ENCODE data around the gene EMD. TPM values are rescaled to one million over a fixed set of nuclear protein-coding genes. Genes with fewer than 3 reads are reported as not detected.
A peak's percentile ranks its signal among the peaks of the same experiment; 100 is the strongest.

EMD gene
- total and polyA plus RNA-seq, 10 of the 15 experiments (the other 5 are each of a cell fraction or from before 2014, with no cell fraction given), result 0.76 to 100 (median 43.2) TPM

DNA sequence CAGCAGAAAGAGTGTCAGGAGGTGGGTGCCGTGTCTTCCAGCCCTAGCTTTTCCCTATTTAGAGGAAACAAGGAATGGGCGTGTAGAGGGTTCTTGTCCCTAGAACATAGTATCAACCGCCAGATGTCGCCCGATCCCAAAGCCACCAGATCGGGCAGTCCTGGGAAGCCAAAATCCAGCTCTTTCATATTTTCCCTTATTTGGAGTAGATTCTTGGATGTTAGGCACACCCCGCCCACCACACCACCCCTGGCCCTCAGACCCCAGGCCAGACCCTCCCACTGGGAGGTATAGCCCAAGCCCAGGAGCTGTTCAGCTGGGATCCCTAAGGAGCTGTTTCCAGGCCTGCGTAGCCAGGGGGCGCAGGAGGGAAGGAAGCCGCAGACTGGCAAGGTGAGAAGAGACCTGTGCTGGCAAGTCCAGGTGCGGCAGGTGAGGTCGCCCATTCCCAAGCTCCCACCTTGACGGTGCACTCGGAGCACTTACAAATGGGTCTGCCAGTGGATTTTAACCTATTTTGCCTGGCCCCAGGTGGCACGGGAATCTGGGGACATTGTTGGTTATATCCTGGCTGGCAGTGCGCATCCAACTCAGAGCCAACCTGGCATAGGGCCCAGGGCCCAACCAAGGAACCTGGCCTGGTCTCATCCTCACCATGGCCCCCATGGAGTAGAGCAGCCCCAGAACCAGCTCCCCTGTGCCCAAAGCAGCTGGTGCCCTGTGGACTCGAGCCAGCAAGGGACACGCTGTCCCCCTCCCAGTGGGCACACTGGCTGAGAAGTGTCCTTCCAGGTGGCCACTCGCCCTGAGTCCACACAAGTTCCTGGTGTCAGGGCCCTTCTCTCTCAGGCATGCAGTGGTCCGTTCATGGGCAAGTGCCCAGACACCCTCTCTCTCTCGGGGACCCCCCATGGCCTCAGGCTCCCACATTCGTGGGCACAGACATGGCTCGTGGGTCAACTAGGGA, 5.5 kb upstream of the EMD start (continued):
- TF ChIP-seq, protein P1, sequence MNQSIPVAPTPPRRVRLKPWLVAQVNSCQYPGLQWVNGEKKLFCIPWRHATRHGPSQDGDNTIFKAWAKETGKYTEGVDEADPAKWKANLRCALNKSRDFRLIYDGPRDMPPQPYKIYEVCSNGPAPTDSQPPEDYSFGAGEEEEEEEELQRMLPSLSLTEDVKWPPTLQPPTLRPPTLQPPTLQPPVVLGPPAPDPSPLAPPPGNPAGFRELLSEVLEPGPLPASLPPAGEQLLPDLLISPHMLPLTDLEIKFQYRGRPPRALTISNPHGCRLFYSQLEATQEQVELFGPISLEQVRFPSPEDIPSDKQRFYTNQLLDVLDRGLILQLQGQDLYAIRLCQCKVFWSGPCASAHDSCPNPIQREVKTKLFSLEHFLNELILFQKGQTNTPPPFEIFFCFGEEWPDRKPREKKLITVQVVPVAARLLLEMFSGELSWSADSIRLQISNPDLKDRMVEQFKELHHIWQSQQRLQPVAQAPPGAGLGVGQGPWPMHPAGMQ (IDR thresholded peaks at IDR 0.05; ENCODE audit: borderline replicate concordance), result no peak
- TF ChIP-seq RELB (IDR thresholded peaks at IDR 0.05; ENCODE audit: low read depth) (peak; percentile 49), IKZF1 (conservative IDR thresholded peaks at IDR 0.05) (peak; percentile 77), ZNF207 (IDR thresholded peaks at IDR 0.05; ENCODE audit: borderline replicate concordance) (no peak), ZBTB11 (CRISPR knock-in tag; IDR thresholded peaks at IDR 0.05) (no peak), EED (IDR thresholded peaks at IDR 0.05; ENCODE audit: low read depth) (peak; percentile 49), NBN (IDR thresholded peaks at IDR 0.05) (no peak), RAD21 (IDR thresholded peaks at IDR 0.05; ENCODE audit: insufficient read depth, low read depth, low read length) (peak; percentile 26; the same call in 1 of the 2 replicates), IKZF2 (IDR thresholded peaks at IDR 0.05) (peak; percentile 64 to 79; a peak in 3 of 4 replicates)
- TF ChIP-seq, protein P2, sequence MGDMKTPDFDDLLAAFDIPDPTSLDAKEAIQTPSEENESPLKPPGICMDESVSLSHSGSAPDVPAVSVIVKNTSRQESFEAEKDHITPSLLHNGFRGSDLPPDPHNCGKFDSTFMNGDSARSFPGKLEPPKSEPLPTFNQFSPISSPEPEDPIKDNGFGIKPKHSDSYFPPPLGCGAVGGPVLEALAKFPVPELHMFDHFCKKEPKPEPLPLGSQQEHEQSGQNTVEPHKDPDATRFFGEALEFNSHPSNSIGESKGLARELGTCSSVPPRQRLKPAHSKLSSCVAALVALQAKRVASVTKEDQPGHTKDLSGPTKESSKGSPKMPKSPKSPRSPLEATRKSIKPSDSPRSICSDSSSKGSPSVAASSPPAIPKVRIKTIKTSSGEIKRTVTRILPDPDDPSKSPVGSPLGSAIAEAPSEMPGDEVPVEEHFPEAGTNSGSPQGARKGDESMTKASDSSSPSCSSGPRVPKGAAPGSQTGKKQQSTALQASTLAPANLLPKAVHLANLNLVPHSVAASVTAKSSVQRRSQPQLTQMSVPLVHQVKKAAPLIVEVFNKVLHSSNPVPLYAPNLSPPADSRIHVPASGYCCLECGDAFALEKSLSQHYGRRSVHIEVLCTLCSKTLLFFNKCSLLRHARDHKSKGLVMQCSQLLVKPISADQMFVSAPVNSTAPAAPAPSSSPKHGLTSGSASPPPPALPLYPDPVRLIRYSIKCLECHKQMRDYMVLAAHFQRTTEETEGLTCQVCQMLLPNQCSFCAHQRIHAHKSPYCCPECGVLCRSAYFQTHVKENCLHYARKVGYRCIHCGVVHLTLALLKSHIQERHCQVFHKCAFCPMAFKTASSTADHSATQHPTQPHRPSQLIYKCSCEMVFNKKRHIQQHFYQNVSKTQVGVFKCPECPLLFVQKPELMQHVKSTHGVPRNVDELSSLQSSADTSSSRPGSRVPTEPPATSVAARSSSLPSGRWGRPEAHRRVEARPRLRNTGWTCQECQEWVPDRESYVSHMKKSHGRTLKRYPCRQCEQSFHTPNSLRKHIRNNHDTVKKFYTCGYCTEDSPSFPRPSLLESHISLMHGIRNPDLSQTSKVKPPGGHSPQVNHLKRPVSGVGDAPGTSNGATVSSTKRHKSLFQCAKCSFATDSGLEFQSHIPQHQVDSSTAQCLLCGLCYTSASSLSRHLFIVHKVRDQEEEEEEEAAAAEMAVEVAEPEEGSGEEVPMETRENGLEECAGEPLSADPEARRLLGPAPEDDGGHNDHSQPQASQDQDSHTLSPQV (IDR thresholded peaks at IDR 0.05), result no peak
- TF ChIP-seq, protein P3, sequence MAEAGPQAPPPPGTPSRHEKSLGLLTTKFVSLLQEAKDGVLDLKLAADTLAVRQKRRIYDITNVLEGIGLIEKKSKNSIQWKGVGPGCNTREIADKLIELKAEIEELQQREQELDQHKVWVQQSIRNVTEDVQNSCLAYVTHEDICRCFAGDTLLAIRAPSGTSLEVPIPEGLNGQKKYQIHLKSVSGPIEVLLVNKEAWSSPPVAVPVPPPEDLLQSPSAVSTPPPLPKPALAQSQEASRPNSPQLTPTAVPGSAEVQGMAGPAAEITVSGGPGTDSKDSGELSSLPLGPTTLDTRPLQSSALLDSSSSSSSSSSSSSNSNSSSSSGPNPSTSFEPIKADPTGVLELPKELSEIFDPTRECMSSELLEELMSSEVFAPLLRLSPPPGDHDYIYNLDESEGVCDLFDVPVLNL (IDR thresholded peaks at IDR 0.05; ENCODE audit: low read depth, low read length), result no peak
